ENCODE data around the gene AP3D1. TPM values are rescaled to one million over a fixed set of nuclear protein-coding genes. Genes with fewer than 3 reads are reported as not detected.

The AP3D1 gene
- polyA plus RNA-seq, 3 donors = 106 to 126 (median 120) TPM

GRCh38 chr19:2118438-2118837, 32.9 kb downstream of the AP3D1 start:
- DNase-seq (ENCODE audit: extremely low read depth in 1 of 11, low read depth in 9 of 11, low spot score in 4 of 11) = no peak

GRCh38 chr19:2117215-2117960, 34.0 kb downstream of the AP3D1 start:
- no peak for DNase-seq (ENCODE audit: extremely low read depth in 1 of 11, low read depth in 9 of 11, low spot score in 4 of 11)

DNA sequence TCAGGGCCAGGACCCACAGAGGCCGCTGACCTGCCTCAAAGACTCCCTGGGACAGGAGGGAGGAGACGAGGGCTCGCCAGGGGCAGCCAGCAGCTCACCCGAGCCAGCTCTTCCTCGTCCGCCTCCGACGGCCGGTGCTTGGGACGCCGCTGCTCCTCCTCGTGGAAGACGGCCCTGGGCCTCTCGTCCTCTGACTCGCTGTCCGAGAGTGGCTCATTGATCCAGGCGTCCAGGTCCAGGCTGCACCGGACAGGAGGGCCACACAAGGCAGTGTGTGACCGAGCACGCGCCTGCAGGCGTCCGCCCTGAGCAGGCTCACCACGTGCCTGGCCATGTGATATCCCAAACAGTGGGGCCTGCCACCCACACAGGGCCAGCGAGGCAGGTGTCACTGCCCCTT, 34.9 kb downstream of the AP3D1 start:
- no peak for DNase-seq (ENCODE audit: extremely low read depth in 1 of 11, low read depth in 9 of 11, low spot score in 4 of 11)

GRCh38 chr19:2115911-2116426, 35.4 kb downstream of the AP3D1 start:
- no peak for DNase-seq (ENCODE audit: extremely low read depth in 1 of 11, low read depth in 9 of 11, low spot score in 4 of 11)

GRCh38 chr19:2115324-2115723, 36.0 kb downstream of the AP3D1 start:
- no peak for DNase-seq (ENCODE audit: extremely low read depth in 1 of 11, low read depth in 9 of 11, low spot score in 4 of 11)

DNA sequence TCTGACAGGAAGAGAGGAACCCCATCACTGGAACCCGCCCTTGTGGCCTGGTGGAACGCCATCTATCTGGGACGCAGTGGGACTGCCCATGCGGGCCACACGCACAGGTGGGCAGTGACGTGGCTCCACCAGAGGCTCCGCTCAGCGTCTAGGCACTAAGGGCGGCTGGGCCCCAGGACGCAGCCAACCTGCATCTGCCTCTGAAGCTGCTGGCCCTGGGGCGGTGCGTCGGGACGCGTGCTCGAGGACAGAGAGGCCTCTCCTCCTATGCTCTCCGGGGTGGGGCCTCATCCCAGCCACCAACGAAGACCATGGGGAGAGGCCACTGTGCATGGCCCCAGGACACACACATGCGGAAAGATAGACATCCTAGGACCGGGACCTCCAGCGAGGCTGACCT, 36.5 kb downstream of the AP3D1 start:
- no peak for DNase-seq (ENCODE audit: extremely low read depth in 1 of 11, low read depth in 9 of 11, low spot score in 4 of 11)

GRCh38 chr19:2114218-2114617, 37.1 kb downstream of the AP3D1 start:
- DNase-seq (ENCODE audit: extremely low read depth in 1 of 11, low read depth in 9 of 11, low spot score in 4 of 11) = no peak

- DNase-seq (ENCODE audit: extremely low read depth in 1 of 11, low read depth in 9 of 11, low spot score in 4 of 11) = no peak
These were observed 37.7 kb downstream of the AP3D1 start for GRCh38 chr19:2113439-2114211.

GRCh38 chr19:2112516-2113320, 38.6 kb downstream of the AP3D1 start:
- DNase-seq (ENCODE audit: extremely low read depth in 1 of 11, low read depth in 9 of 11, low spot score in 4 of 11) = no peak

GRCh38 chr19:2111886-2112285, 39.5 kb downstream of the AP3D1 start:
- no peak for DNase-seq (ENCODE audit: extremely low read depth in 1 of 11, low read depth in 9 of 11, low spot score in 4 of 11)

DNA sequence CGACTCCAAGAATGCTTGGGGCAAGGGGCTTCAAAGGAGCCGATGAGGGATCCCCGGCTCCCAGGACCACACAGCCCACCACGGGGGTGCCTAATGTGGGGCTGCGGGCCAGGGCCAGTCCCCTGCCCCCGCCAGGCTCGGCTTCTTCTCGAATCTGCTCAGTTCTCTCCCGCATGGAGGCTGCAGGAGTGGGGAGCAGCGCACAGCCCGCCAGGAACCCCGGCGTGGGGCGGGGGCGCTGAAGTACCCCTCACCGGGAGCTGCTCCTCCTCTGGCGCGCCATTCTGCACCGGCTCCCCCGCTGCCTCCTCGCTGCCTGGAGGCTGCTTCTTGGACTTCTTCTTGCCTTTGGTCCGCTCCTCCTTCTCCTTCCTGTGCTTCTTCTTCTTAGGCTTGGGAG, 39.9 kb downstream of the AP3D1 start:
- DNase-seq (ENCODE audit: extremely low read depth in 1 of 11, low read depth in 9 of 11, low spot score in 4 of 11) = no peak

DNA sequence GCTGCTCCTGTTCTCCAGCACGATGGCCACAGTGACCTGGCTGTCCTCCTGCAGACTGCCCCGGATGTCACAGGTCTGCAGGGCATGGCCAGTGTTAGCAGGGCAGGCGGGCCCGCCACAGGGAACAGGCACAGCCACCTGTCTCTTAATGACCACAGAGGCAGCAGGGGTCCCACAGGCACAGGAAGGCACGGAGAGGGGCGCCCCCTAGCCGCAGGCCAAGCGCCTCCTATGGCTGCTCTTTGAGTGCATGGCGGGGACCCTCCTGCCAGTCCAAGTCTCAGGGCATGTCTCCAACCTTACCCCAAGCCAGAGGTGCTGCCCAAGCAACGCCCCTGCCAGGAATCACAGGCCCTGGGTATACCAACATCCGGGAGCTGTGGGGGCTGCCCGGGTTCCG, 40.5 kb downstream of the AP3D1 start:
- DNase-seq (ENCODE audit: extremely low read depth in 1 of 11, low read depth in 9 of 11, low spot score in 4 of 11) = no peak

GRCh38 chr19:2109046-2109864, 42.1 kb downstream of the AP3D1 start:
- no peak for DNase-seq (ENCODE audit: extremely low read depth in 1 of 11, low read depth in 9 of 11, low spot score in 4 of 11)

DNA sequence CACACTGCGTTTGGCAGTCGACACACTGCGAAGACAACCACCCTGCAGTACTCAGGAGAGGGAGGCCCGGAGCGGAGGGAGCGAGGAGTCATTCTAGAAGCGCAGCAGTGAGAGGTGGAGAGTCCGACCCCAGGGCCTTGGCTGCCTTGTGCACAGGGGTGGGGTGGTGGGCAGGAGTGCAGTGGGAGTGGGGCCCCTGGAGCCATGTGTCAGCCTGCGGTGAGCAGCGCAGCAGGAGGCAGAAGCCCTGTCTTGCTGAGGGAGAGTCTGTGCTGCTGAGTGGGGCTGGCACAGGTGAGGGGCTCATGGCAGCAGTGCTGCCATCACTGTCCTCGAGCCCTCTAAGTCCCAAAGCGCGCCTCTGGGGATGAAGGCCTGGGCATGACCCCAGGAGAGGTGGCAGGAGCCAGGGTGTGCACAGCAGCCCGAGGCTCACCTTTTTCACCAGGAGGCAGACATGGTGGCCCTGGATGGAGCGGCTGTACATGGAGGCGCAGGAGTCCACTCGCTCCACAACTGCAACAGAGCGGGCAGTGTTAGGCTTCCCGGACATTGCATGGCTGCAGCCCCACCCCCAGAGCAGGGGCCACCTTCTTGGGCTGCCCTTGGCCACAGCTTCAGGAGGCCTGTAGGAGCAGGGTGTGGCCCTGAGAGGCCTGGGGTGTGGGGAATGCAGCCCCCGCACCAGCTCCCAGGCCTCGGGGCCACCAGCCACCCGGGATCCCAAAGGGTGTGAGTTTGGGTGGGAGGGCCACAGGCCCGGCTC, 42.9 kb downstream of the AP3D1 start:
- DNase-seq (ENCODE audit: extremely low read depth in 1 of 11, low read depth in 9 of 11, low spot score in 4 of 11) = no peak

DNA sequence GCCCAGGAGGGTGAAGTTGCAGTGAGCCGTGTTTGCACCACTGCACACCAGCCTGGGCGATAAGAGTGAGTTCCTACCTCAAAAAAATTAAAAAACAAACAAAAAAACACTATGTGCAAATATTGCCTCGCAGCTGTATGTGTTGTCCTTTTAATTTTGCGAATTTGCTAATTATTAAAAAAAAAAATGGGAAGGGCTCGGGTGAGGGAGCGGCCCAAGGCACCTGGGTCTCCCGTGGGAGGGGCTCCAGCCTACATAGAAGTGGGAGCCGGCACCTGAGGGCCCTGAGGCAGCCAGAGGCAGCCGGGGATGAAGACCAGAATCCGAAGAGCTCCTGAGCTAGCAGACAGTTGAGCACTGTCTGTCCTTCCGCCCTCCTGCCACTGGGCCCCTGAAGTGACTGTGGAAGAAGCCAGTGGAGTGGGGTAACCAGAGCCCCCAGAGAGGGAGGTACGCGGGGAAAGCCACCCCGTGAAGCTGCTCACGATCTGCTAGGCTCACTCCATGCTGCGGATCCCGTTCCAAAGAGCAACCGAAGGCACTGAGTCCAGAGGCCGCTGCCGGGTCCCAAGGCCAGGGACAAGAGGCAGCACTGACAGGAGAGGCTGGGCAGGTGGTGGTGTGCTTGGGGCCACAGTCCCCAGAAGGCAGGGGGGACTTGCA, 48.2 kb downstream of the AP3D1 start:
- no peak for DNase-seq (ENCODE audit: extremely low read depth in 1 of 11, low read depth in 9 of 11, low spot score in 4 of 11)

DNA sequence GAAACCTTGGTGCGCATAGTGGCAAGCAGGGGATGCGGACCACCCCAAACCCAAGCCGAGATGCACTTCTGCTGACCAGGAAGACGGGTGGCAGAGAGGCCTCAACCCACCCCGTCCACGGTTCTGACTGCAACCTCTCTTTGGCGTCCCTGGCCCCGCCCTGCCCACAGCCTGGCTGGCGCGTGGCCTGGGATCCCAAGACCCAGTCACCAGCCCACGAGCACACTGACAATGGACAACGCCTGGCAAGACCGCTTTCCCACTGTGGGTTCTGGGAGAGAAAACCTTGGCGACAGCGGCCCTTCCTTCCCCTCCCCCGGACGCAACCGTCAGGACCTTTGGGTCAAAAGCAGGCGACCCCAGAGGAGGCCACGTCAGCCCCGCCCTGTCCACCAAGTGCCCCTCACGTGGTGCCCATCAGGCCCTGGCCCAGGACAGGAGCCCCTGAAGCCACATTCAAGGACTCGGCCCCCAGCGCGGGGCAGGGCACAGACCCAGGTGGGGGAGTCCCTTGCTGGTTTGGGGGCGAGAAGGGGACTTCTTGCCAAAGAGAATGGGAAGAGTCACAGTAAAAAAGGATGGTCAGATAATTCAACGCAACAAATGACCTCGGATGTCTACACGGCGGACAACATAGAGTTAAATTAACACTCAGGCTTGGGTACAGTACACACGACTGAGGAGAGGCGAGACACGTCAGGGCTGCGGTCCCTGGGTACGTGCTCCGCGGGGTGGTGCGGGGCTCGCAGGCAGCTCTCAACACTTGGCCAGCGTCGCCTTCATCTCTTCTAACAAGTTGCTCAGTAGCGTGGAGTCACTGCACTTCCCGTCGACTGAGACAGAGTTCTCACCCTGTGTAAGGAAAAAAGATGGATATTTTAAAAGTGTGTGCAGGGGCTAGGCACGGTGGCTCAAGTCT, 49.7 kb downstream of the AP3D1 start:
- no peak for DNase-seq (ENCODE audit: extremely low read depth in 1 of 11, low read depth in 9 of 11, low spot score in 4 of 11)

DNA sequence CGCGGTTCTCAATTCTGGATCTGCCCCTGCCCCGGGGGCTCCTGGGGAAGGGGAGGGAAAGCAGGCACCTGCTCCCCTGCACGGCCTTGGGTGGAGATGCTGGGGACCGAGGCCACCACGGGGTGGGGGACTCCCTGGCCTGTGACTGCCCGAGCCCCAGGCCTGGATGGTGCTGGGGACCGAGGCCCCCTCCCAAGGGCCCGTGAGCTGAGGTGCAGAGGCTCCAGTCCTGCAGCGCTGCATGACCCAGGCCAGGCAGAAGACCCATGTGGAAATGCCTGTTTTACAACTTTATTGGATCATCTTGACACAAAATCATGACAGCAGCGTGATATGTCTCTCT, 50.7 kb downstream of the AP3D1 start:
- DNase-seq (ENCODE audit: extremely low read depth in 1 of 11, low read depth in 9 of 11, low spot score in 4 of 11) = no peak

Measured in renal cortex interstitium (tissue), 11 donors.